Osteoblast (primary cell): ENCODE measurements around the gene NRAP. TPM values are rescaled to one million over a fixed set of nuclear protein-coding genes. Genes with fewer than 3 reads are reported as not detected.

Experiments used
- DNase-seq: peaks from one replicate; pipeline ENCODE4 v3.0.0; 2011; ENCODE audit warnings: low spot score, mixed read lengths; ENCODE audit not compliant: insufficient read length; ENCODE audit errors: missing footprints
- H2AFZ ChIP-seq: 2 replicates; pipeline ENCODE4 v1.6.0; 2011; ENCODE audit warnings: mild to moderate bottlenecking, low read length
- H3K27ac ChIP-seq: 2 replicates; pipeline ENCODE4 v1.5.1; 2011; ENCODE audit warnings: mild to moderate bottlenecking, low read depth, low read length, moderate library complexity
- H3K27me3 ChIP-seq: 2 replicates; pipeline ENCODE4 v1.6.0; 2012; ENCODE audit warnings: mild to moderate bottlenecking, control low read depth, inconsistent platforms, low read length, moderate library complexity; ENCODE audit not compliant: insufficient read depth
- H3K36me3 ChIP-seq: 2 replicates; pipeline ENCODE4 v1.5.1; 2011; ENCODE audit warnings: mild to moderate bottlenecking, low read length, control low read depth, moderate library complexity; ENCODE audit not compliant: insufficient read depth
- H3K4me1 ChIP-seq: 2 replicates; pipeline ENCODE4 v1.5.1; 2011; ENCODE audit warnings: mild to moderate bottlenecking, low read length, control low read depth, moderate library complexity; ENCODE audit not compliant: insufficient read depth
- H3K4me2 ChIP-seq: 2 replicates; pipeline ENCODE4 v1.6.0; 2011; ENCODE audit warnings: mild to moderate bottlenecking, low read length; ENCODE audit not compliant: insufficient read depth
- H3K4me3 ChIP-seq: fragments of 200-600 bp; sonication (generic); 3 replicates; pipeline ENCODE4 v1.5.1; 2012; ENCODE audit warnings: mild to moderate bottlenecking, low read length, inconsistent platforms; ENCODE audit not compliant: insufficient read depth
- H3K79me2 ChIP-seq: 2 replicates; pipeline ENCODE4 v1.6.0; 2012; ENCODE audit warnings: mild to moderate bottlenecking, low read length, control low read depth, inconsistent platforms; ENCODE audit not compliant: insufficient read depth
- H3K9me3 ChIP-seq: 2 replicates; pipeline ENCODE4 v1.5.1; 2011; ENCODE audit warnings: low read depth, low read length, control low read depth
- H4K20me1 ChIP-seq: 2 replicates; pipeline ENCODE4 v1.6.0; 2012; ENCODE audit warnings: mild to moderate bottlenecking, low read length, control low read depth; ENCODE audit not compliant: insufficient read depth
- CTCF ChIP-seq: IDR thresholded peaks from 2 replicates; pipeline ENCODE4 v1.5.1; 2011; ENCODE audit warnings: mild to moderate bottlenecking, low read depth, low read length, moderate library complexity; ENCODE audit errors: extremely low read depth
- total RNA-seq: library from RNA; depleted of rRNA; stranded (reverse); fragments of >200 nt; gene quantifications from 2 replicates; pipeline ENCODE4 v1.2.3, GENCODE V29; 2012

Gene NRAP
- total RNA-seq, 1 donor: not detected

- Histone ChIP-seq H3K79me2 (no peaks in the 10 kb centered on the region), H3K36me3 (no peaks in the 10 kb centered on the region), H3K4me3 (no peak overlapping the region), H3K4me1 (no peaks in the 10 kb centered on the region), H3K27me3 (peaks cover 9% of the 10 kb centered on the region), H3K4me2 (no peak overlapping the region), H2AFZ (no peak overlapping the region), H3K9me3 (no peaks in the 10 kb centered on the region), H3K27ac (no peak overlapping the region), H4K20me1 (no peaks in the 10 kb centered on the region)
- no peak for TF ChIP-seq CTCF
- no peak for DNase-seq
Observed at GRCh38 chr10:113619401-113619800, 44.4 kb downstream of the NRAP start.

DNA sequence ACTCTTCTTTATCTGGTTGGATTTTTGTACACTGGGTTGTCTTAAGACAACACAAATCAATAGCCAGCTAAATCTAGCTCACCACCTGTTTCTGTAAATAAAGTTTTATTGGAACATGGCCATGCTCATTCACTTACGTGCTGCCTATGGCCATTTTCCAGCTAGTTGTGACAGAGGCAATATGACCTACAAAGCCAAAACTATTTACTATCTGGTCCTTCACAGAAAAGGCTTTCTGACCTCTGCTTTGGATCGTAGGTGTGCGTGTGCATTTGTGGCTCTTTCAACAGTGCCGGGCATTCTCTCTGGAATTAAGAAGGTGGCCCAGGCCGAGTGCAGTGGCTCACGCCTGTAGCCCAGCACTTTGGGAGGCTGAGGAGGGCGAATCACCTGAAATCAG is 45.5 kb downstream of the NRAP start:
- Histone ChIP-seq H3K9me3 (no peaks in the 10 kb centered on the region), H2AFZ (no peak overlapping the region), H3K4me3 (no peak overlapping the region), H3K4me2 (no peak overlapping the region), H3K36me3 (no peaks in the 10 kb centered on the region), H3K27ac (no peak overlapping the region), H4K20me1 (no peaks in the 10 kb centered on the region), H3K79me2 (no peaks in the 10 kb centered on the region), H3K4me1 (no peaks in the 10 kb centered on the region), H3K27me3 (peaks cover 9% of the 10 kb centered on the region)
- TF ChIP-seq CTCF: no peak
- DNase-seq: peak; percentile 36

GRCh38 chr10:113617086-113617485 is 46.8 kb downstream of the NRAP start:
- no peak for DNase-seq
- H3K27me3 ChIP-seq: peaks cover 7% of the 10 kb centered on the region
- no peaks in the 10 kb centered on the region for H3K4me1 ChIP-seq
- H3K4me2 ChIP-seq: no peak overlapping the region
- H3K27ac ChIP-seq: no peak overlapping the region
- H3K4me3 ChIP-seq: no peak overlapping the region
- H2AFZ ChIP-seq: no peak overlapping the region
- H4K20me1 ChIP-seq: no peaks in the 10 kb centered on the region
- no peaks in the 10 kb centered on the region for H3K9me3 ChIP-seq
- no peaks in the 10 kb centered on the region for H3K79me2 ChIP-seq
- no peaks in the 10 kb centered on the region for H3K36me3 ChIP-seq
- no peak for TF ChIP-seq CTCF

DNA sequence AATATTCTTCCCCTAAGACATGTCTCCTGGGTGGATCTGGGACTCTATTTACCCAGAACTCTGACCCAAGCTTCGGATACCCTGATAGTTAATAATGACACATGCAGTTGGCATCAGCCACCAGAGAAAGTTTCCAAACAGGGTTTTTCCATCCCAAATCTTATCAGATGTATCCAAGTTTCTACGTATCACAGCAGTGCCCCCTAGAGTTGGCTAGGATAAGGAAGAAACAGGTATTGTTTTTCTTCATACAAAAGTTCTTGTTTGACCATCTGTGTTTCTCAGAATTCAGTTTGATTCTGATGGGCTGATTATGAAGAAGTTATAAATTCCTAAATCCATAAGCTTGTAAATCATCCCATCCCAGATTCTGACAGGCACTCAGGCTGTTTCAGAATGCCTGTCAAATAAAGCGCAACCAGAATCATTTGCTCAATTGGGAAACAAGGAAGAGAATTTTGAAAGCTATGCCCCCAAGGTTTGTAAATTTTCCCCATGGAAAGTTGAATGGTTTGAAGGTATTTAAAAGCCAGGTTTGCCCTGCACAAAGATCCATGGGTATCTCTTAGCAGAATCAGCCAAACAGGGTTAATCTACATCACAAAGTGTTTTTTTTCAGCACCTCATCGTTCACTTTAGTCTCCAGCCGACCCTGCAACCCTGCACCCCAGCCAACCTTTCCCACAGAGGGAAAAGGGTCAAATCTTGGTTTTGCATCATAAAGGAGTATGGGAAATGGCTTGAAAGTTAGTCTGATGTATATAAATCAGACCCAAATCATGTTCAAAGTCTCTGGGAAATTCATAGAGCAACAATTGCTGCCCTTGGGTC is 47.4 kb downstream of the NRAP start:
- no peak for DNase-seq
- H3K36me3 ChIP-seq: no peaks in the 10 kb centered on the region
- no peaks in the 10 kb centered on the region for H3K79me2 ChIP-seq
- H3K4me2 ChIP-seq: no peak overlapping the region
- H3K4me1 ChIP-seq: no peaks in the 10 kb centered on the region
- H3K4me3 ChIP-seq: no peak overlapping the region
- H4K20me1 ChIP-seq: no peaks in the 10 kb centered on the region
- no peak overlapping the region for H2AFZ ChIP-seq
- no peak overlapping the region for H3K27ac ChIP-seq
- TF ChIP-seq CTCF: peak; percentile 47
- H3K27me3 ChIP-seq: peaks cover 12% of the 10 kb centered on the region
- H3K9me3 ChIP-seq: no peaks in the 10 kb centered on the region
